Measurements from ENCODE around the gene NLRP1. TPM values are rescaled to one million over a fixed set of nuclear protein-coding genes. Genes with fewer than 3 reads are reported as not detected.
A peak's percentile ranks its signal among the peaks of the same experiment; 100 is the strongest.

The NLRP1 gene
- total and polyA plus RNA-seq, 7 experiments from 2014 or later: 27.7 to 360 (median 241) TPM

GRCh38 chr17:5583426-5584382 lies 605 bp downstream of the NLRP1 start:
- peaks cover 0 to 36% (median 13%) of the 10 kb centered on the region in 3 experiments for H3K36me3 ChIP-seq (ENCODE audit: control insufficient read depth in 2 of 3, insufficient read depth in 3 of 3, low read length in 3 of 3)
- DNase-seq (peak in 3 of 9 donors; percentile 15 to 28 (median 21)), ATAC-seq (peak; percentile 3)
- peak overlapping the region; percentile 90 to 100 (median 99) for H3K27ac Mint-ChIP-seq
- H3K27ac ChIP-seq (ENCODE audit: low read depth, low read length): peak overlapping the region; percentile 94
- peaks cover 0 to 5% (median 0%) of the 10 kb centered on the region in 11 donors for H3K9me3 Mint-ChIP-seq
- peak overlapping the region; percentile 97 for H3K4me3 ChIP-seq (ENCODE audit: low read length)
- H3K4me1 ChIP-seq (ENCODE audit: control insufficient read depth in 2 of 2, insufficient read depth in 2 of 2, low read length in 2 of 2): peaks cover 44 to 69% of the 10 kb centered on the region in 2 donors
- H3K9me3 ChIP-seq (ENCODE audit: control insufficient read depth in 2 of 3, low read length in 3 of 3): no peaks in the 10 kb centered on the region
- ChIA-PET POLR2A (interaction anchor here (0.7 to 2.0 kb wide), 10 partner anchors 14 to 1428 kb away, joined by 3 to 11 read pairs (median 4); partner anchors contain the start of genes DERL2, DHX33 and MIS12), CTCF (interaction anchor here (0.6 to 1.4 kb wide), 4 partner anchors 9 to 851 kb away, joined by 3 to 5 read pairs (median 4); partner anchors contain the start of gene AIPL1)
- peak overlapping the region; percentile 94 to 100 (median 98) for H3K4me3 Mint-ChIP-seq
- intact Hi-C loops (cut with micrococcal nuclease): loop anchor here (1.0 to 10.0 kb wide), 6 partner anchors 81 to 1429 kb away; partner anchors contain the start of genes DERL2 (in 2 of the 2), MIS12 (in 2 of the 2), KIAA0753 (in 1 of the 2) and RNASEK (in 1 of the 2)
- H3K4me1 Mint-ChIP-seq: peaks cover 49 to 83% (median 71%) of the 10 kb centered on the region in 7 donors
- H3K27me3 Mint-ChIP-seq: peaks cover 0 to 5% (median 0%) of the 10 kb centered on the region in 5 donors
- H3K27me3 ChIP-seq (ENCODE audit: control insufficient read depth in 2 of 2, insufficient read depth in 2 of 2, low read length in 2 of 2): no peaks in the 10 kb centered on the region
- peaks cover 8 to 43% (median 31%) of the 10 kb centered on the region in 5 donors for H3K36me3 Mint-ChIP-seq

- Histone ChIP-seq H3K4me3 (ENCODE audit: low read length) (peak overlapping the region; percentile 97), H3K27ac (ENCODE audit: low read depth, low read length) (peak overlapping the region; percentile 94), H3K4me1 (ENCODE audit: control insufficient read depth in 2 of 2, insufficient read depth in 2 of 2, low read length in 2 of 2) (peaks cover 44 to 69% of the 10 kb centered on the region in 2 donors), H3K9me3 (ENCODE audit: control insufficient read depth in 2 of 3, low read length in 3 of 3) (no peaks in the 10 kb centered on the region), H3K27me3 (ENCODE audit: control insufficient read depth in 2 of 2, insufficient read depth in 2 of 2, low read length in 2 of 2) (no peaks in the 10 kb centered on the region), H3K36me3 (ENCODE audit: control insufficient read depth in 2 of 3, insufficient read depth in 3 of 3, low read length in 3 of 3) (peaks cover 0 to 36% (median 13%) of the 10 kb centered on the region in 3 experiments)
- CTCF ChIA-PET: interaction anchor here (0.5 to 0.8 kb wide), 2 partner anchors 9 to 1395 kb away, joined by 3 to 4 read pairs; no protein-coding TSS in a partner anchor
- Mint-ChIP-seq H3K4me3 (peak overlapping the region; percentile 94 to 100 (median 98)), H3K36me3 (peaks cover 8 to 56% (median 40%) of the 10 kb centered on the region in 5 donors), H3K27ac (peak overlapping the region; percentile 83 to 100 (median 98)), H3K4me1 (peaks cover 55 to 94% (median 79%) of the 10 kb centered on the region in 7 donors), H3K9me3 (peaks cover 0 to 10% (median 0%) of the 10 kb centered on the region in 11 donors), H3K27me3 (no peaks in the 10 kb centered on the region)
- POLR2A ChIA-PET: interaction anchor here (0.9 to 1.2 kb wide), 2 partner anchors 13 to 16 kb away, joined by 3 to 4 read pairs; no protein-coding TSS in a partner anchor
- intact Hi-C loops (cut with micrococcal nuclease): loop anchor here in 1 of 2 donors (5.0 to 10.0 kb wide), 3 partner anchors 80 to 1430 kb away; partner anchors contain the start of genes RNASEK and ZNF594
- DNase-seq (no peak), ATAC-seq (no peak)
These were observed 1.8 kb downstream of the NLRP1 start for GRCh38 chr17:5582209-5583185.

GRCh38 chr17:5581655-5582054 lies 2.7 kb downstream of the NLRP1 start:
- Mint-ChIP-seq H3K9me3 (peaks cover 0 to 10% (median 0%) of the 10 kb centered on the region in 11 donors), H3K36me3 (peaks cover 8 to 63% (median 48%) of the 10 kb centered on the region in 5 donors), H3K4me1 (peaks cover 54 to 94% (median 80%) of the 10 kb centered on the region in 7 donors), H3K4me3 (peak overlapping the region; percentile 55 to 100 (median 98)), H3K27ac (peak overlapping the region; percentile 77 to 100 (median 98)), H3K27me3 (no peaks in the 10 kb centered on the region)
- no peak for ATAC-seq
- Histone ChIP-seq H3K9me3 (ENCODE audit: control insufficient read depth in 2 of 3, low read length in 3 of 3) (no peaks in the 10 kb centered on the region), H3K4me1 (ENCODE audit: control insufficient read depth in 2 of 2, insufficient read depth in 2 of 2, low read length in 2 of 2) (peaks cover 44 to 61% of the 10 kb centered on the region in 2 donors), H3K4me3 (ENCODE audit: low read length) (no peak overlapping the region), H3K36me3 (ENCODE audit: control insufficient read depth in 2 of 3, insufficient read depth in 3 of 3, low read length in 3 of 3) (peaks cover 0 to 36% (median 13%) of the 10 kb centered on the region in 3 experiments), H3K27ac (ENCODE audit: low read depth, low read length) (peak overlapping the region; percentile 28), H3K27me3 (ENCODE audit: control insufficient read depth in 2 of 2, insufficient read depth in 2 of 2, low read length in 2 of 2) (no peaks in the 10 kb centered on the region)
- no peak for DNase-seq
- intact Hi-C loops (cut with micrococcal nuclease): loop anchor here in 1 of 2 donors (5.0 to 10.0 kb wide), 3 partner anchors 79 to 1431 kb away; partner anchors contain the start of genes RNASEK and ZNF594
- POLR2A ChIA-PET: interaction anchor here (0.9 to 1.2 kb wide), 2 partner anchors 12 to 16 kb away, joined by 3 to 4 read pairs; no protein-coding TSS in a partner anchor
- CTCF ChIA-PET: no interaction called here

- H3K4me1 Mint-ChIP-seq: peaks cover 53 to 95% (median 81%) of the 10 kb centered on the region in 7 donors
- H3K9me3 ChIP-seq (ENCODE audit: control insufficient read depth in 2 of 3, low read length in 3 of 3): no peaks in the 10 kb centered on the region
- peak overlapping the region in 9 of 10 donors; percentile 4 to 100 (median 57) for H3K4me3 Mint-ChIP-seq
- H3K4me3 ChIP-seq (ENCODE audit: low read length): no peak overlapping the region
- ATAC-seq (no peak), DNase-seq (no peak)
- H3K4me1 ChIP-seq (ENCODE audit: control insufficient read depth in 2 of 2, insufficient read depth in 2 of 2, low read length in 2 of 2): peaks cover 41 to 54% of the 10 kb centered on the region in 2 donors
- H3K9me3 Mint-ChIP-seq: peaks cover 0 to 10% (median 0%) of the 10 kb centered on the region in 11 donors
- peaks cover 8 to 70% (median 54%) of the 10 kb centered on the region in 5 donors for H3K36me3 Mint-ChIP-seq
- peak overlapping the region in 8 of 9 donors; percentile 65 to 100 (median 94) for H3K27ac Mint-ChIP-seq
- H3K27me3 Mint-ChIP-seq: no peaks in the 10 kb centered on the region
- no peaks in the 10 kb centered on the region for H3K27me3 ChIP-seq (ENCODE audit: control insufficient read depth in 2 of 2, insufficient read depth in 2 of 2, low read length in 2 of 2)
- peak overlapping the region; percentile 28 for H3K27ac ChIP-seq (ENCODE audit: low read depth, low read length)
- ChIA-PET POLR2A (no interaction called here), CTCF (no interaction called here)
- intact Hi-C loops (cut with micrococcal nuclease): loop anchor here in 1 of 2 donors (5.0 to 10.0 kb wide), 3 partner anchors 79 to 1431 kb away; partner anchors contain the start of genes RNASEK and ZNF594
- peaks cover 0 to 36% (median 13%) of the 10 kb centered on the region in 3 experiments for H3K36me3 ChIP-seq (ENCODE audit: control insufficient read depth in 2 of 3, insufficient read depth in 3 of 3, low read length in 3 of 3)
These were observed 3.3 kb downstream of the NLRP1 start for GRCh38 chr17:5580969-5581368.

GRCh38 chr17:5580367-5580766 lies 3.9 kb downstream of the NLRP1 start:
- H3K4me3 ChIP-seq (ENCODE audit: low read length): no peak overlapping the region
- intact Hi-C loops (cut with micrococcal nuclease): loop anchor here in 1 of 2 donors (5.0 to 10.0 kb wide), 3 partner anchors 78 to 1432 kb away; partner anchors contain the start of genes RNASEK and ZNF594
- CTCF ChIA-PET: no interaction called here
- DNase-seq (no peak), ATAC-seq (no peak)
- H3K27ac ChIP-seq (ENCODE audit: low read depth, low read length): peak overlapping the region; percentile 30
- H3K4me1 ChIP-seq (ENCODE audit: control insufficient read depth in 2 of 2, insufficient read depth in 2 of 2, low read length in 2 of 2): peaks cover 35 to 48% of the 10 kb centered on the region in 2 donors
- Mint-ChIP-seq H3K36me3 (peaks cover 13 to 76% (median 60%) of the 10 kb centered on the region in 5 donors), H3K9me3 (peaks cover 0 to 10% (median 0%) of the 10 kb centered on the region in 11 donors), H3K4me3 (peak overlapping the region in 9 of 10 donors; percentile 0 to 99 (median 45)), H3K27me3 (no peaks in the 10 kb centered on the region), H3K27ac (peak overlapping the region in 7 of 9 donors; percentile 34 to 99 (median 74)), H3K4me1 (peaks cover 56 to 95% (median 81%) of the 10 kb centered on the region in 7 donors)
- POLR2A ChIA-PET: no interaction called here
- H3K27me3 ChIP-seq (ENCODE audit: control insufficient read depth in 2 of 2, insufficient read depth in 2 of 2, low read length in 2 of 2): no peaks in the 10 kb centered on the region
- H3K36me3 ChIP-seq (ENCODE audit: control insufficient read depth in 2 of 3, insufficient read depth in 3 of 3, low read length in 3 of 3): peaks cover 0 to 36% (median 13%) of the 10 kb centered on the region in 3 experiments
- no peaks in the 10 kb centered on the region for H3K9me3 ChIP-seq (ENCODE audit: control insufficient read depth in 2 of 3, low read length in 3 of 3)
